ENCODE data around the gene THPO. TPM values are rescaled to one million over a fixed set of nuclear protein-coding genes. Genes with fewer than 3 reads are reported as not detected.

Gene THPO
- total and polyA plus RNA-seq, 10 of the 15 experiments (the other 5 are each of a cell fraction or from before 2014, with no cell fraction given), result not detected

DNA sequence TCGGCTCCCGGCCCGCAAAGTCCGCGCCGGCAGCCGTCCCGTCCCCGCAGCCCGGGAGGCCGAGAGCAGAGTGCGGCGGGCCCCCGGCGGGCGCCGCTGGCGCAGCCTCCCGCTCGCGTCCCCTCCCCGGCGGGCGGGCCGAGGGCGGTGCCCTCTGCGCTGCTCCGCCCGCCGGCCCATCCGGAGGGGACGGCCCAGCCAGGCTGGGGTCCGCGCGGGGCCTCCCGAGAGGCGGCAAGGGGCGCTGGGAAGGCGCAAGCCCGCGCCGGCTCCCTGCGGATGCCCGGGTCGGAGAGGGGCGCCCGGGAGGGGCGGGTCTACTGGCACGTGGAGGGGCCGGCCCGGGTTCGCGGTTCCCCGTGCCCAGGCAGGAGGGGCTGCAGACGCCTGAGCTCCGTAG, 16.5 kb downstream of the THPO start, which contains the start of the genes CLCN2 and POLR2H (continued):
- TF ChIP-seq, protein P1, sequence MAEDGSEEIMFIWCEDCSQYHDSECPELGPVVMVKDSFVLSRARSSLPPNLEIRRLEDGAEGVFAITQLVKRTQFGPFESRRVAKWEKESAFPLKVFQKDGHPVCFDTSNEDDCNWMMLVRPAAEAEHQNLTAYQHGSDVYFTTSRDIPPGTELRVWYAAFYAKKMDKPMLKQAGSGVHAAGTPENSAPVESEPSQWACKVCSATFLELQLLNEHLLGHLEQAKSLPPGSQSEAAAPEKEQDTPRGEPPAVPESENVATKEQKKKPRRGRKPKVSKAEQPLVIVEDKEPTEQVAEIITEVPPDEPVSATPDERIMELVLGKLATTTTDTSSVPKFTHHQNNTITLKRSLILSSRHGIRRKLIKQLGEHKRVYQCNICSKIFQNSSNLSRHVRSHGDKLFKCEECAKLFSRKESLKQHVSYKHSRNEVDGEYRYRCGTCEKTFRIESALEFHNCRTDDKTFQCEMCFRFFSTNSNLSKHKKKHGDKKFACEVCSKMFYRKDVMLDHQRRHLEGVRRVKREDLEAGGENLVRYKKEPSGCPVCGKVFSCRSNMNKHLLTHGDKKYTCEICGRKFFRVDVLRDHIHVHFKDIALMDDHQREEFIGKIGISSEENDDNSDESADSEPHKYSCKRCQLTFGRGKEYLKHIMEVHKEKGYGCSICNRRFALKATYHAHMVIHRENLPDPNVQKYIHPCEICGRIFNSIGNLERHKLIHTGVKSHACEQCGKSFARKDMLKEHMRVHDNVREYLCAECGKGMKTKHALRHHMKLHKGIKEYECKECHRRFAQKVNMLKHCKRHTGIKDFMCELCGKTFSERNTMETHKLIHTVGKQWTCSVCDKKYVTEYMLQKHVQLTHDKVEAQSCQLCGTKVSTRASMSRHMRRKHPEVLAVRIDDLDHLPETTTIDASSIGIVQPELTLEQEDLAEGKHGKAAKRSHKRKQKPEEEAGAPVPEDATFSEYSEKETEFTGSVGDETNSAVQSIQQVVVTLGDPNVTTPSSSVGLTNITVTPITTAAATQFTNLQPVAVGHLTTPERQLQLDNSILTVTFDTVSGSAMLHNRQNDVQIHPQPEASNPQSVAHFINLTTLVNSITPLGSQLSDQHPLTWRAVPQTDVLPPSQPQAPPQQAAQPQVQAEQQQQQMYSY (CRISPR knock-in tag; IDR thresholded peaks at IDR 0.05), result no peak
- TF ChIP-seq NRF1 (conservative IDR thresholded peaks at IDR 0.05; ENCODE audit: low read depth, low read length) (no peak), MXI1 (IDR thresholded peaks at IDR 0.05; ENCODE audit: low read depth, low read length) (peak; percentile 45; the same call in 1 of the 2 replicates), TAF1 (IDR thresholded peaks at IDR 0.05; ENCODE audit: borderline replicate concordance, low read depth, low read length) (no peak), ZNF274 (IDR thresholded peaks at IDR 0.05; ENCODE audit: insufficient read depth, insufficient read length) (no peak), BRCA1 (IDR thresholded peaks at IDR 0.05; ENCODE audit: low read depth, low read length) (no peak), GATAD2B (conservative IDR thresholded peaks at IDR 0.05; ENCODE audit: low read depth) (peak; percentile 60; the same call in 1 of the 2 replicates), HCFC1 (IDR thresholded peaks at IDR 0.05; ENCODE audit: low read length) (no peak), RB1 (IDR thresholded peaks at IDR 0.05; ENCODE audit: borderline replicate concordance) (no peak), JUNB (IDR thresholded peaks at IDR 0.05) (no peak), LARP7 (IDR thresholded peaks at IDR 0.05) (peak; percentile 52; the same call in 1 of the 2 replicates)
- TF ChIP-seq, protein P2, sequence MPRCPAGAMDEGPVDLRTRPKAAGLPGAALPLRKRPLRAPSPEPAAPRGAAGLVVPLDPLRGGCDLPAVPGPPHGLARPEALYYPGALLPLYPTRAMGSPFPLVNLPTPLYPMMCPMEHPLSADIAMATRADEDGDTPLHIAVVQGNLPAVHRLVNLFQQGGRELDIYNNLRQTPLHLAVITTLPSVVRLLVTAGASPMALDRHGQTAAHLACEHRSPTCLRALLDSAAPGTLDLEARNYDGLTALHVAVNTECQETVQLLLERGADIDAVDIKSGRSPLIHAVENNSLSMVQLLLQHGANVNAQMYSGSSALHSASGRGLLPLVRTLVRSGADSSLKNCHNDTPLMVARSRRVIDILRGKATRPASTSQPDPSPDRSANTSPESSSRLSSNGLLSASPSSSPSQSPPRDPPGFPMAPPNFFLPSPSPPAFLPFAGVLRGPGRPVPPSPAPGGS (IDR thresholded peaks at IDR 0.05; ENCODE audit: borderline replicate concordance, insufficient read depth, low read depth, low read length, poor library complexity, severe bottlenecking), result no peak
- TF ChIP-seq, protein P3, sequence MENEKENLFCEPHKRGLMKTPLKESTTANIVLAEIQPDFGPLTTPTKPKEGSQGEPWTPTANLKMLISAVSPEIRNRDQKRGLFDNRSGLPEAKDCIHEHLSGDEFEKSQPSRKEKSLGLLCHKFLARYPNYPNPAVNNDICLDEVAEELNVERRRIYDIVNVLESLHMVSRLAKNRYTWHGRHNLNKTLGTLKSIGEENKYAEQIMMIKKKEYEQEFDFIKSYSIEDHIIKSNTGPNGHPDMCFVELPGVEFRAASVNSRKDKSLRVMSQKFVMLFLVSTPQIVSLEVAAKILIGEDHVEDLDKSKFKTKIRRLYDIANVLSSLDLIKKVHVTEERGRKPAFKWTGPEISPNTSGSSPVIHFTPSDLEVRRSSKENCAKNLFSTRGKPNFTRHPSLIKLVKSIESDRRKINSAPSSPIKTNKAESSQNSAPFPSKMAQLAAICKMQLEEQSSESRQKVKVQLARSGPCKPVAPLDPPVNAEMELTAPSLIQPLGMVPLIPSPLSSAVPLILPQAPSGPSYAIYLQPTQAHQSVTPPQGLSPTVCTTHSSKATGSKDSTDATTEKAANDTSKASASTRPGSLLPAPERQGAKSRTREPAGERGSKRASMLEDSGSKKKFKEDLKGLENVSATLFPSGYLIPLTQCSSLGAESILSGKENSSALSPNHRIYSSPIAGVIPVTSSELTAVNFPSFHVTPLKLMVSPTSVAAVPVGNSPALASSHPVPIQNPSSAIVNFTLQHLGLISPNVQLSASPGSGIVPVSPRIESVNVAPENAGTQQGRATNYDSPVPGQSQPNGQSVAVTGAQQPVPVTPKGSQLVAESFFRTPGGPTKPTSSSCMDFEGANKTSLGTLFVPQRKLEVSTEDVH (IDR thresholded peaks at IDR 0.05; ENCODE audit: low read depth, partially characterized antibody), result no peak
- TF ChIP-seq, protein P4, sequence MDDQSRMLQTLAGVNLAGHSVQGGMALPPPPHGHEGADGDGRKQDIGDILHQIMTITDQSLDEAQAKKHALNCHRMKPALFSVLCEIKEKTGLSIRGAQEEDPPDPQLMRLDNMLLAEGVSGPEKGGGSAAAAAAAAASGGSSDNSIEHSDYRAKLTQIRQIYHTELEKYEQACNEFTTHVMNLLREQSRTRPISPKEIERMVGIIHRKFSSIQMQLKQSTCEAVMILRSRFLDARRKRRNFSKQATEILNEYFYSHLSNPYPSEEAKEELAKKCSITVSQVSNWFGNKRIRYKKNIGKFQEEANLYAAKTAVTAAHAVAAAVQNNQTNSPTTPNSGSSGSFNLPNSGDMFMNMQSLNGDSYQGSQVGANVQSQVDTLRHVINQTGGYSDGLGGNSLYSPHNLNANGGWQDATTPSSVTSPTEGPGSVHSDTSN (IDR thresholded peaks at IDR 0.05; ENCODE audit: insufficient replicate concordance, low read depth, low read length), result no peak
- TF ChIP-seq, protein P5, sequence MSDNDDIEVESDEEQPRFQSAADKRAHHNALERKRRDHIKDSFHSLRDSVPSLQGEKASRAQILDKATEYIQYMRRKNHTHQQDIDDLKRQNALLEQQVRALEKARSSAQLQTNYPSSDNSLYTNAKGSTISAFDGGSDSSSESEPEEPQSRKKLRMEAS (IDR thresholded peaks at IDR 0.05; ENCODE audit: low read depth, low read length), result no peak; the same call in 1 of the 2 replicates
